ACC112 (cell line): ENCODE measurements around the gene NOS3.
A peak's percentile ranks its signal among the peaks of the same experiment; 100 is the strongest.
"Not testable (repeated sequence)": the region's sequence is repeated elsewhere in the genome, so short reads cannot be mapped to it uniquely, and the experiment has no call there.

Experiments
- H2AFZ ChIP-seq: fragments of 200-600 bp; sonication (generic); one replicate; pipeline ENCODE4 v1.6.0; 2017; ENCODE audit warnings: antibody characterized with exemption, low read length; ENCODE audit not compliant: unreplicated experiment
- H3K27ac ChIP-seq: fragments of 200-600 bp; sonication (generic); 2 replicates; pipeline ENCODE4 v1.5.1; 2014; ENCODE audit warnings: low read depth, mild to moderate bottlenecking, antibody characterized with exemption, low read length, moderate library complexity
- H3K27me3 ChIP-seq: fragments of 200-600 bp; sonication (generic); 2 replicates; pipeline ENCODE4 v1.6.1; 2014; ENCODE audit warnings: mild to moderate bottlenecking, antibody characterized with exemption, low read length, moderate library complexity, mixed read lengths; ENCODE audit not compliant: insufficient read depth
- H3K36me3 ChIP-seq: fragments of 200-600 bp; sonication (generic); 2 replicates; pipeline ENCODE4 v1.6.1; 2016; ENCODE audit warnings: mild to moderate bottlenecking, antibody characterized with exemption, low read length, moderate library complexity, mixed read lengths; ENCODE audit not compliant: insufficient read depth
- H3K4me1 ChIP-seq: fragments of 200-600 bp; sonication (generic); one replicate; pipeline ENCODE4 v1.6.1; 2016; ENCODE audit warnings: low read length, mixed read lengths; ENCODE audit not compliant: insufficient read depth, unreplicated experiment, control insufficient read depth
- H3K4me3 ChIP-seq: fragments of 200-600 bp; sonication (generic); 2 replicates; pipeline ENCODE4 v1.5.1; 2014; ENCODE audit warnings: mild to moderate bottlenecking, low read depth, low read length
- H3K79me2 ChIP-seq: fragments of 200-600 bp; sonication (generic); one replicate; pipeline ENCODE4 v1.6.0; 2016; ENCODE audit warnings: low read length; ENCODE audit not compliant: control insufficient read depth, unreplicated experiment, insufficient read depth

NOS3 gene

GRCh38 chr7:151043449-151043848 is 52.6 kb downstream of the NOS3 start:
- H3K4me1 ChIP-seq: peaks cover 31% of the 10 kb centered on the region
- not testable (repeated sequence) for H3K27me3 ChIP-seq, H3K79me2 ChIP-seq, H3K36me3 ChIP-seq, H3K4me3 ChIP-seq, H3K27ac ChIP-seq, H2AFZ ChIP-seq

DNA sequence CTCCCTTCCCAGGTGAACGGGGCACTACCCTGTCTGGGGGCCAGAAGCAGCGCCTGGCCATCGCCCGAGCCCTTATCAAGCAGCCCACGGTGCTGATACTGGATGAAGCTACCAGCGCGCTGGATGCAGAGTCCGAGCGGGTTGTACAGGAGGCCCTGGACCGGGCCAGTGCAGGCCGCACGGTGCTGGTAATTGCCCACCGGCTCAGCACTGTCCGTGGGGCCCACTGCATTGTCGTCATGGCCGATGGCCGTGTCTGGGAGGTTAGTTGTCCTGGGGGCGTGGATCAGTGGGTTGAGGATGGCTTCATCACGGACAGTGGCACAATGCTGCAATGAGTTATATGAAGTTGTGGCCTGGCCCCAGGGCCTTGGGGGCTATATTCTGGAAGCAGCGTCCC is 53.1 kb downstream of the NOS3 start:
- Histone ChIP-seq H3K79me2 (no peaks in the 10 kb centered on the region), H2AFZ (no peak overlapping the region), H3K27me3 (no peaks in the 10 kb centered on the region), H3K4me3 (no peak overlapping the region), H3K27ac (no peak overlapping the region), H3K36me3 (no peaks in the 10 kb centered on the region), H3K4me1 (peaks cover 26% of the 10 kb centered on the region)

- Histone ChIP-seq H3K4me3 (no peak overlapping the region), H3K27ac (no peak overlapping the region), H3K4me1 (peaks cover 15% of the 10 kb centered on the region), H3K36me3 (no peaks in the 10 kb centered on the region), H2AFZ (no peak overlapping the region), H3K79me2 (no peaks in the 10 kb centered on the region), H3K27me3 (no peaks in the 10 kb centered on the region)
Measured at GRCh38 chr7:151045262-151045661, 54.4 kb downstream of the NOS3 start.

DNA sequence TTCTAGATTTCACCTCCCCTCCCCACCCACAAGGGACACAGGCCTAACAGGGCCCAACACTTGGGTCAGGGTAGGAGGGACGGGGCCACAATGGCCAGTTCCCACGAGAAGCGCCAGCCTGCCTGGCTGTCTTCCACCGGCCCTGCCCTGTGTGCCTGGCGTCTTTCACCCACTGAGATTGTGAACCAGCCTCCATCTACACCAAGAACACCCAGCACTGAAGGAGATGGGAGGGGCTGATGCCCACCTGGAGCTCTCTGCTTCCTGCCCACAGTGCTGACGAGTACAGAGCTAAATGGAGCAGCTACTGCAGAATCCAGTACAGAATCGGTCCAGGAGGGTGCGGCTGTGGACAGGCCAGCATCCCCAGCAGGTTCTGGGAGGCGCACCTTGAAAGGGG is 55.1 kb downstream of the NOS3 start:
- no peak overlapping the region for H3K4me3 ChIP-seq
- H3K36me3 ChIP-seq: no peaks in the 10 kb centered on the region
- H3K27me3 ChIP-seq: peaks cover 4% of the 10 kb centered on the region; the same call in 1 of the 2 replicates
- H3K79me2 ChIP-seq: no peaks in the 10 kb centered on the region
- H3K27ac ChIP-seq: no peak overlapping the region
- H2AFZ ChIP-seq: no peak overlapping the region
- peaks cover 13% of the 10 kb centered on the region for H3K4me1 ChIP-seq

GRCh38 chr7:151046603-151047573 is 56.1 kb downstream of the NOS3 start:
- no peak overlapping the region for H2AFZ ChIP-seq
- H3K27ac ChIP-seq: no peak overlapping the region
- no peak overlapping the region for H3K4me3 ChIP-seq
- no peaks in the 10 kb centered on the region for H3K79me2 ChIP-seq
- peaks cover 13% of the 10 kb centered on the region for H3K4me1 ChIP-seq
- H3K36me3 ChIP-seq: no peaks in the 10 kb centered on the region
- peaks cover 4% of the 10 kb centered on the region; the same call in 1 of the 2 replicates for H3K27me3 ChIP-seq

GRCh38 chr7:151047976-151048815 is 57.4 kb downstream of the NOS3 start, which contains the start of gene ASIC3:
Gene ASIC3 (plus strand): TSS chr7:151048531. CDS start chr7:151048886, 355 bp downstream.
- Histone ChIP-seq H3K36me3 (no peaks in the 10 kb centered on the region), H2AFZ (no peak within 1 kb of the TSS), H3K79me2 (no peaks in the 10 kb centered on the region), H3K4me3 (no peak within 1 kb of the TSS), H3K27ac (no peak within 1 kb of the TSS), H3K27me3 (peaks cover 4% of the 10 kb centered on the region; the same call in 1 of the 2 replicates), H3K4me1 (peaks cover 13% of the 10 kb centered on the region)

DNA sequence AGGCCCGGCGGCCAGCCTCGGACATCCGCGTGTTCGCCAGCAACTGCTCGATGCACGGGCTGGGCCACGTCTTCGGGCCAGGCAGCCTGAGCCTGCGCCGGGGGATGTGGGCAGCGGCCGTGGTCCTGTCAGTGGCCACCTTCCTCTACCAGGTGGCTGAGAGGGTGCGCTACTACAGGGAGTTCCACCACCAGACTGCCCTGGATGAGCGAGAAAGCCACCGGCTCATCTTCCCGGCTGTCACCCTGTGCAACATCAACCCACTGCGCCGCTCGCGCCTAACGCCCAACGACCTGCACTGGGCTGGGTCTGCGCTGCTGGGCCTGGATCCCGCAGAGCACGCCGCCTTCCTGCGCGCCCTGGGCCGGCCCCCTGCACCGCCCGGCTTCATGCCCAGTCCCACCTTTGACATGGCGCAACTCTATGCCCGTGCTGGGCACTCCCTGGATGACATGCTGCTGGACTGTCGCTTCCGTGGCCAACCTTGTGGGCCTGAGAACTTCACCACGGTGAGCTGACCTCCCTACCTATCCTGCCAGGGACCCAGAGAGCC is 58.2 kb downstream of the NOS3 start:
- H3K27me3 ChIP-seq: peaks cover 4% of the 10 kb centered on the region; the same call in 1 of the 2 replicates

DNA sequence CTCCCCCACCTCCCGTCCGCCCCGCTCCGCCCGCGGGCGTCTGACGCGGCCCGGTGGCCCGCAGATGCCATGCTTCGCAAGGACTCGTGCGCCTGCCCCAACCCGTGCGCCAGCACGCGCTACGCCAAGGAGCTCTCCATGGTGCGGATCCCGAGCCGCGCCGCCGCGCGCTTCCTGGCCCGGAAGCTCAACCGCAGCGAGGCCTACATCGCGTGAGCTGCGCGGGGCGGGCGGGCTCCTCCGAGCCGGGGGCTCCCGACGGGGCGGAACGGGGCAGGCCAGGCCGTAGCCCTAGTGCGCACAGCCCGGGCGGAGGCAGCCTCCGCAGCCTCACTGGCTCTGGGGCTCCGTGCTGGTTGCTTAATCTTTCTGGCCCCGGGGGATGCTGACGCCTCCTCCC is 60.3 kb downstream of the NOS3 start:
- Histone ChIP-seq H2AFZ (no peak overlapping the region), H3K79me2 (no peaks in the 10 kb centered on the region), H3K36me3 (no peaks in the 10 kb centered on the region), H3K27ac (no peak overlapping the region), H3K27me3 (peaks cover 4% of the 10 kb centered on the region; the same call in 1 of the 2 replicates), H3K4me1 (peaks cover 13% of the 10 kb centered on the region), H3K4me3 (peak overlapping the region; percentile 36; the same call in 1 of the 2 replicates)

More for the DNA sequence above, 58.2 kb downstream of the NOS3 start:
- H3K27ac ChIP-seq: no peak overlapping the region
- H2AFZ ChIP-seq: no peak overlapping the region
- no peaks in the 10 kb centered on the region for H3K36me3 ChIP-seq
- peaks cover 13% of the 10 kb centered on the region for H3K4me1 ChIP-seq
- no peaks in the 10 kb centered on the region for H3K79me2 ChIP-seq
- no peak overlapping the region for H3K4me3 ChIP-seq

GRCh38 chr7:151053096-151053495 is 62.3 kb downstream of the NOS3 start:
- H3K4me1 ChIP-seq: peaks cover 9% of the 10 kb centered on the region
- no peak overlapping the region for H2AFZ ChIP-seq
- no peak overlapping the region for H3K27ac ChIP-seq
- H3K79me2 ChIP-seq: no peaks in the 10 kb centered on the region
- no peak overlapping the region for H3K4me3 ChIP-seq
- H3K36me3 ChIP-seq: no peaks in the 10 kb centered on the region
- H3K27me3 ChIP-seq: peaks cover 4% of the 10 kb centered on the region; the same call in 1 of the 2 replicates

GRCh38 chr7:151053751-151054150 is 62.9 kb downstream of the NOS3 start:
- Histone ChIP-seq H3K4me3 (no peak overlapping the region), H3K36me3 (no peaks in the 10 kb centered on the region), H2AFZ (no peak overlapping the region), H3K27ac (no peak overlapping the region), H3K27me3 (peaks cover 4% of the 10 kb centered on the region; the same call in 1 of the 2 replicates), H3K79me2 (no peaks in the 10 kb centered on the region), H3K4me1 (peaks cover 14% of the 10 kb centered on the region)
